Left hindlimb (tissue), 1 donor: ENCODE results near the gene SNTB2.

ENCODE experiments used
- DNase-seq: peaks from one replicate; pipeline ENCODE4 v3.0.0-alpha.2; 2018

SNTB2 gene

DNA sequence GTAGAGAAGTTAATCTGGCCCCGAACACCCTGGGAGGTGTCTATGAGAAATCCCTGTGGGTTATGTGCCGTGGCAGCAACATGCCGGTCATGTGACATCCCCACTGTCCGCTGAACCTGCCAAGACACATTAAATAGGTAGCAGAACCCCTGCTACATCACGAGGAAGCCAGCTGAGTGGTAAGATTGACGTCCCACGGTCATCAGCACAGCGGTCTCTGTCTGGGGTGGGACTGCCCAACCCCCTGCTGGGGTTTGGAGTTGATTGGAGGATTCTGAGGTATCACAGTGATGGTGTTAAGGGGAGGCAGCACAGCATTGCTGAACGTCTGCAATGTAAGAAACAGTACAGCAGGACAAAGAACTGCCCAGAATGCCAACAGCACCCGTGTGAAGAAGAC is 162.6 kb downstream of the SNTB2 start:
- no peak for DNase-seq

DNA sequence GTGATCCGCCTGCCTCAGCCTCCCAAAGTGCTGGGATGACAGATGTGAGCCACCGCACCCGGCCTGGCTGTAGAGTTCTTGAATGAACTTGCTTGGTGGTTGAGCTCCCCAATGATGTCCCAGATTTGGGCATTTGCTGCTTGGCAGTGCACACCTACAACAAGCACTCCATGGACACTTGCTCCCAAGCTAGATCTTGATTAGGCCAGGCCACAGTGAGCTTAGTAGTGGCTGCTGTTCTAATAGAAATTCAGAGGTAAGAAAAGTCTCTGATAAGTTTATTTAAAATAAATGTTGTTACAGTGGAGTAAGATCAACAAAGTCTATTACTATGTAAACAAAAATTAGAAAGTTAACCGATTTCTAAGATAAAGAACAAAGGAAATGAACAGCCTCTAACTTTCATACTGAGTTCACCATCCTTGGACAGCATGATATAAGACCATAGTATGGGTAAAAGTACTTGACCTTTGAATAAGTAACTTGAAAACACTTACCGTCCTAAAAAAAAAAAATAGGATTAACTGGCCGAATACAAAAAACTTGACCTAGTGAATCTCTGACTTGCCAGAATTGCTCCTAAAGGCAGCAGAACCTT is 163.7 kb downstream of the SNTB2 start:
- no peak for DNase-seq

DNA sequence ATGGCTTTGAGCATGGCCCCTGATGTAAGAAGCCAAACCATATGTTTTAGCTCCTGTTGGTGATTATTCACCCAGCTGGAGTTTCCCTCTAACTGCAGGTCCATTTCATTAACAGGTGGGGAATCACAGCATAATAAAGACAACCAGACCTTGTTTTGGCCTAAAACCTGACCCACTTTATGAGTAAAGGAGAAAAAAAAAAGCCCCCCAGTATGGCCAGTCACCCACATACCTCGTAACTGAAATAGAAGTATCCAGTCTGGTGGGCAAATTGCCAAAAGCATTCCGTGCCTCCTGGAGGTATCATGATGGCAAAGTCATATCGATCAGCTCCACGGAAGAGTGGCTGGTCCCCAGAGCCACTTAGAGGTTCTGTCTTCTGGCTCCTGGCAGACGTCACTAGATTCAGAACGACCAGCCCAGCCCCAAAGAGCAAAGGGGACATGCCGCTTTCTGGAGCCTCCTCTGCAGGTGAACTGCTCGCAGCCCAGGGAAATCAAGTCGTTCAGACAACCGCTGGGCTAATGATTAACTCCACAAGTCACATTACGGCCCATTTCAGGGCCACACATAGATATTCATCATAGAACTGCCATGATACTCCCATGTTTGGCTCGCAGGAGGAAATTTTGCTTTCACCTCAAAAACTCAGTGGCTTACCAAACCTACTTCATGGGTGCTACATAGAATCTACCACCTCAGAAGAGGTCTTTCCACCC is 164.5 kb downstream of the SNTB2 start, which contains the start of gene TMED6:
Gene TMED6 (minus strand): TSS at position 478 of the 719 bp plus-strand sequence. CDS start 33 bp downstream, at position 445.
- DNase-seq = no peak
